Measurements from ENCODE around the gene ATXN3L.

Gene ATXN3L

GRCh38 chrX:13319953-13320352 lies at the start of gene ATXN3L:
ATXN3L (minus strand) TSS chrX:13320053; CDS start chrX:13319934, 119 bp downstream.
- no peak for DNase-seq

- no peak for DNase-seq
Measured at GRCh38 chrX:13369256-13370030, 49.6 kb upstream of the ATXN3L start.

GRCh38 chrX:13367950-13368349 lies 48.1 kb upstream of the ATXN3L start:
- DNase-seq: no peak

- no peak for DNase-seq
Measured at GRCh38 chrX:13366698-13367097, 46.8 kb upstream of the ATXN3L start.

- DNase-seq: no peak
Measured at GRCh38 chrX:13365161-13365560, 45.3 kb upstream of the ATXN3L start.

- no peak for DNase-seq
Measured at GRCh38 chrX:13364230-13364857, 44.5 kb upstream of the ATXN3L start.

- no peak for DNase-seq
Measured at GRCh38 chrX:13360146-13360545, 40.3 kb upstream of the ATXN3L start.

GRCh38 chrX:13357925-13358324 lies 38.1 kb upstream of the ATXN3L start:
- DNase-seq: no peak

GRCh38 chrX:13346646-13347045 lies 26.8 kb upstream of the ATXN3L start:
- DNase-seq: no peak

- no peak for DNase-seq
Measured at GRCh38 chrX:13345438-13345837, 25.6 kb upstream of the ATXN3L start.

GRCh38 chrX:13345037-13345436 lies 25.2 kb upstream of the ATXN3L start:
- no peak for DNase-seq

- no peak for DNase-seq
Measured at GRCh38 chrX:13341491-13342101, 21.7 kb upstream of the ATXN3L start.

GRCh38 chrX:13340182-13340791 lies 20.4 kb upstream of the ATXN3L start:
- DNase-seq: no peak

- no peak for DNase-seq
Measured at GRCh38 chrX:13339607-13340006, 19.8 kb upstream of the ATXN3L start.

- no peak for DNase-seq
Measured at GRCh38 chrX:13338996-13339515, 19.2 kb upstream of the ATXN3L start.

- DNase-seq: no peak
Measured at GRCh38 chrX:13334491-13334890, 14.6 kb upstream of the ATXN3L start.

GRCh38 chrX:13330446-13330845 lies 10.6 kb upstream of the ATXN3L start:
- DNase-seq: no peak

- DNase-seq: no peak
Measured at GRCh38 chrX:13327666-13328065, 7.8 kb upstream of the ATXN3L start.

GRCh38 chrX:13323241-13323640 lies 3.4 kb upstream of the ATXN3L start:
- no peak for DNase-seq

GRCh38 chrX:13317366-13317765 lies 2.5 kb downstream of the ATXN3L start:
- no peak for DNase-seq

- no peak for DNase-seq
Measured at GRCh38 chrX:13311560-13311959, 8.3 kb downstream of the ATXN3L start.

- DNase-seq: no peak
Measured at GRCh38 chrX:13309631-13310030, 10.2 kb downstream of the ATXN3L start.

- DNase-seq: no peak
Measured at GRCh38 chrX:13307041-13307440, 12.8 kb downstream of the ATXN3L start.

- DNase-seq: no peak
Measured at GRCh38 chrX:13305108-13305507, 14.7 kb downstream of the ATXN3L start.

Data from activated naive CD4-positive, alpha-beta T cell treated with anti-CD3 and anti-CD28 coated beads, Interleukin-2, amount 50 U/mL, for 16 hours (primary cell).